ENCODE results near the gene GLYATL1B. TPM values are rescaled to one million over a fixed set of nuclear protein-coding genes. Genes with fewer than 3 reads are reported as not detected.

The GLYATL1B gene
- total RNA-seq, 1 experiment from 2014 or later, result not detected

DNA sequence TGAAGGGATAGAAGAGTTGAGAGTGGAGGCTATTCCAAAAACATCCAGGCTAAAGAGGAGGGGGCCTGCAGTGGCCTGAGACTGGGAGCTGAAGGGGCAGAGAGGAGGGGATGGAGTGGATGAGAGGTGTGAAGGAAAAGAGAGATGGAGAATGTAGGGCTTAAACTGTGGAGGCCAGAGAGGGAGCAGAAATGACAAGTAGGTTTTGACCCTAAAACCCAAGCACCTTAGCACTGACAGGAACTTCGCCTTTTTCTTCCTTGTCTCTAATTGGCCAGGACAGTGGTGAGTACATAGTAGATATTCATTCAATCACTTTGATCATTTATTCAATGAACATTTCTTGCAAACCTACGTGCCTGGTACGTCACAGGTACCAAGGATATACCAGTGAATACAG is 28.2 kb downstream of the GLYATL1B start:
- no TSS peak for BruUV-seq (replicated peaks)
- intact Hi-C loops (cut with micrococcal nuclease; ENCODE audit: unreplicated experiment), result no loop called here

DNA sequence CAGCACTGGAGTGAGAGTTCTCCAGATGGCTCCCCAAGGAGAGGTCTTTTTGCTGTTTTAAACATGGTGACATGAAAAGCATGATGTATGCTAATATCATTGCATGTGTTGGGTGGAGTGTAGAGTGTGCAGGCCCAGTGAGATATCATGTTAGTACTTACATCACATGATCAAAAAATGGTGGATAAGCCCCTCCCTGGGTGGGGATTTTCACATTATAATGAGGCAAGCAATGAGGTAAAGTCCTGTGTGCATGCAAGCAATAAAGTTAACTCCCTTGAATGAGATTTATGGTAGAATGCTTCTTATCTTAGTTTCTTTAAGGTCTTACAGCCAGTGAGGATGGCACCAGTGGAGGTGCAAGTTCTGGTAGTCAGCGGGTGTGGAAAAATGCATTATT is 29.4 kb downstream of the GLYATL1B start:
- Mint-ChIP-seq H3K9me3 (ENCODE audit: low read depth, unreplicated experiment) (peaks cover 8% of the 10 kb centered on the region), H3K4me1 (ENCODE audit: low read depth, unreplicated experiment) (no peaks in the 10 kb centered on the region), H3K4me3 (ENCODE audit: low read depth, unreplicated experiment) (no peak overlapping the region), H3K27ac (ENCODE audit: unreplicated experiment) (no peak overlapping the region), H3K27me3 (ENCODE audit: unreplicated experiment) (no peaks in the 10 kb centered on the region), H3K36me3 (ENCODE audit: insufficient read depth, unreplicated experiment) (peaks cover 4% of the 10 kb centered on the region)
- no peak for DNase-seq
- TF ChIP-seq, protein P1, sequence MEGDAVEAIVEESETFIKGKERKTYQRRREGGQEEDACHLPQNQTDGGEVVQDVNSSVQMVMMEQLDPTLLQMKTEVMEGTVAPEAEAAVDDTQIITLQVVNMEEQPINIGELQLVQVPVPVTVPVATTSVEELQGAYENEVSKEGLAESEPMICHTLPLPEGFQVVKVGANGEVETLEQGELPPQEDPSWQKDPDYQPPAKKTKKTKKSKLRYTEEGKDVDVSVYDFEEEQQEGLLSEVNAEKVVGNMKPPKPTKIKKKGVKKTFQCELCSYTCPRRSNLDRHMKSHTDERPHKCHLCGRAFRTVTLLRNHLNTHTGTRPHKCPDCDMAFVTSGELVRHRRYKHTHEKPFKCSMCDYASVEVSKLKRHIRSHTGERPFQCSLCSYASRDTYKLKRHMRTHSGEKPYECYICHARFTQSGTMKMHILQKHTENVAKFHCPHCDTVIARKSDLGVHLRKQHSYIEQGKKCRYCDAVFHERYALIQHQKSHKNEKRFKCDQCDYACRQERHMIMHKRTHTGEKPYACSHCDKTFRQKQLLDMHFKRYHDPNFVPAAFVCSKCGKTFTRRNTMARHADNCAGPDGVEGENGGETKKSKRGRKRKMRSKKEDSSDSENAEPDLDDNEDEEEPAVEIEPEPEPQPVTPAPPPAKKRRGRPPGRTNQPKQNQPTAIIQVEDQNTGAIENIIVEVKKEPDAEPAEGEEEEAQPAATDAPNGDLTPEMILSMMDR (IDR thresholded peaks at IDR 0.05; ENCODE audit: unreplicated experiment), result no peak
- CTCF ChIA-PET, result no interaction called here
- BruUV-seq (replicated peaks), result no TSS peak
- intact Hi-C loops (cut with micrococcal nuclease; ENCODE audit: unreplicated experiment), result no loop called here

More for the DNA sequence above, 28.2 kb downstream of the GLYATL1B start:
- Mint-ChIP-seq H3K9me3 (ENCODE audit: low read depth, unreplicated experiment) (peaks cover 8% of the 10 kb centered on the region), H3K27ac (ENCODE audit: unreplicated experiment) (no peak overlapping the region), H3K4me1 (ENCODE audit: low read depth, unreplicated experiment) (peaks cover 4% of the 10 kb centered on the region), H3K27me3 (ENCODE audit: unreplicated experiment) (no peaks in the 10 kb centered on the region), H3K36me3 (ENCODE audit: insufficient read depth, unreplicated experiment) (no peaks in the 10 kb centered on the region), H3K4me3 (ENCODE audit: low read depth, unreplicated experiment) (no peak overlapping the region)
- TF ChIP-seq, protein P1 (IDR thresholded peaks at IDR 0.05; ENCODE audit: unreplicated experiment), result no peak
- CTCF ChIA-PET, result no interaction called here
- no peak for DNase-seq

DNA sequence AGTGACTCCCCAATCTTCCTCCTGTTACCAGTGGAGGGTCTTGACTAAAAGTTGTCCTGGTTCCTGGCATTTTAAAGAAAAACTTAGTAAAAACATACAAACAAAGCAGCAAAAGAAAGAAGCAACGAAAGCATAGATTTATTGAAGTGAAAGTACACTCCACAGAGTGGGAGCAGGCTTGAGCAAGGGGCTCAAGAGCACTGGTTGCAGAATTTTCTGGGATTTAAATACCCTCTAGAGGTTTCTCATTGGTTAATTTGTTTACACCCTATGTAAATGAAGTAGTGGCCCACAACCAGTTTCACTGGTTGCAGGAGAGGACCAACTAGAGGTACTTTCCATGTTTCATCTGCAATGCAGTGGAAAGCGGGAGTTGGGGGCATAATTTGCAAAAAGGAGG is 31.7 kb downstream of the GLYATL1B start:
- peaks cover 15% of the 10 kb centered on the region for H3K36me3 Mint-ChIP-seq (ENCODE audit: insufficient read depth, unreplicated experiment)
- CTCF ChIA-PET, result no interaction called here
- intact Hi-C loops (cut with micrococcal nuclease; ENCODE audit: unreplicated experiment), result no loop called here

GRCh38 chr11:59119826-59120225 is 33.7 kb downstream of the GLYATL1B start:
- DNase-seq, result no peak
- no peak overlapping the region for H3K27ac Mint-ChIP-seq (ENCODE audit: unreplicated experiment)
- no TSS peak for BruUV-seq (replicated peaks)
- H3K36me3 Mint-ChIP-seq (ENCODE audit: insufficient read depth, unreplicated experiment), result peaks cover 24% of the 10 kb centered on the region
- no peak overlapping the region for H3K4me3 Mint-ChIP-seq (ENCODE audit: low read depth, unreplicated experiment)
- H3K27me3 Mint-ChIP-seq (ENCODE audit: unreplicated experiment), result no peaks in the 10 kb centered on the region
- CTCF ChIA-PET, result interaction anchor here (1.2 kb wide), 1 partner anchor 13 kb away, joined by 4 read pairs; the partner anchor contains the start of gene FAM111B
- TF ChIP-seq, protein P1 (IDR thresholded peaks at IDR 0.05; ENCODE audit: unreplicated experiment), result no peak
- H3K9me3 Mint-ChIP-seq (ENCODE audit: low read depth, unreplicated experiment), result peaks cover 9% of the 10 kb centered on the region
- intact Hi-C loops (cut with micrococcal nuclease; ENCODE audit: unreplicated experiment), result no loop called here
- H3K4me1 Mint-ChIP-seq (ENCODE audit: low read depth, unreplicated experiment), result no peaks in the 10 kb centered on the region

More for the DNA sequence above, 31.7 kb downstream of the GLYATL1B start:
- Mint-ChIP-seq H3K4me1 (ENCODE audit: low read depth, unreplicated experiment) (no peaks in the 10 kb centered on the region), H3K4me3 (ENCODE audit: low read depth, unreplicated experiment) (no peak overlapping the region), H3K27ac (ENCODE audit: unreplicated experiment) (no peak overlapping the region), H3K9me3 (ENCODE audit: low read depth, unreplicated experiment) (peaks cover 13% of the 10 kb centered on the region), H3K27me3 (ENCODE audit: unreplicated experiment) (no peaks in the 10 kb centered on the region)
- no peak for DNase-seq
- TF ChIP-seq, protein P1 (IDR thresholded peaks at IDR 0.05; ENCODE audit: unreplicated experiment), result no peak
- BruUV-seq (replicated peaks), result no TSS peak
